ENCODE results near the gene PLEKHG3.

- TF ChIP-seq, protein P1, sequence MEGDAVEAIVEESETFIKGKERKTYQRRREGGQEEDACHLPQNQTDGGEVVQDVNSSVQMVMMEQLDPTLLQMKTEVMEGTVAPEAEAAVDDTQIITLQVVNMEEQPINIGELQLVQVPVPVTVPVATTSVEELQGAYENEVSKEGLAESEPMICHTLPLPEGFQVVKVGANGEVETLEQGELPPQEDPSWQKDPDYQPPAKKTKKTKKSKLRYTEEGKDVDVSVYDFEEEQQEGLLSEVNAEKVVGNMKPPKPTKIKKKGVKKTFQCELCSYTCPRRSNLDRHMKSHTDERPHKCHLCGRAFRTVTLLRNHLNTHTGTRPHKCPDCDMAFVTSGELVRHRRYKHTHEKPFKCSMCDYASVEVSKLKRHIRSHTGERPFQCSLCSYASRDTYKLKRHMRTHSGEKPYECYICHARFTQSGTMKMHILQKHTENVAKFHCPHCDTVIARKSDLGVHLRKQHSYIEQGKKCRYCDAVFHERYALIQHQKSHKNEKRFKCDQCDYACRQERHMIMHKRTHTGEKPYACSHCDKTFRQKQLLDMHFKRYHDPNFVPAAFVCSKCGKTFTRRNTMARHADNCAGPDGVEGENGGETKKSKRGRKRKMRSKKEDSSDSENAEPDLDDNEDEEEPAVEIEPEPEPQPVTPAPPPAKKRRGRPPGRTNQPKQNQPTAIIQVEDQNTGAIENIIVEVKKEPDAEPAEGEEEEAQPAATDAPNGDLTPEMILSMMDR (conservative IDR thresholded peaks at IDR 0.05; ENCODE audit: low read depth in 2 of 2) = no peak
- TF ChIP-seq POLR2AphosphoS5 (IDR thresholded peaks at IDR 0.05; ENCODE audit: low read depth) = no peak
- TF ChIP-seq EZH2 (IDR thresholded peaks at IDR 0.05; ENCODE audit: low read depth, unreplicated experiment) = no peak
- TF ChIP-seq EZH2phosphoT487 (IDR thresholded peaks at IDR 0.05; ENCODE audit: unreplicated experiment) = no peak
- no peak for TF ChIP-seq REST (IDR thresholded peaks at IDR 0.05; ENCODE audit: unreplicated experiment)
- TF ChIP-seq, protein P2, sequence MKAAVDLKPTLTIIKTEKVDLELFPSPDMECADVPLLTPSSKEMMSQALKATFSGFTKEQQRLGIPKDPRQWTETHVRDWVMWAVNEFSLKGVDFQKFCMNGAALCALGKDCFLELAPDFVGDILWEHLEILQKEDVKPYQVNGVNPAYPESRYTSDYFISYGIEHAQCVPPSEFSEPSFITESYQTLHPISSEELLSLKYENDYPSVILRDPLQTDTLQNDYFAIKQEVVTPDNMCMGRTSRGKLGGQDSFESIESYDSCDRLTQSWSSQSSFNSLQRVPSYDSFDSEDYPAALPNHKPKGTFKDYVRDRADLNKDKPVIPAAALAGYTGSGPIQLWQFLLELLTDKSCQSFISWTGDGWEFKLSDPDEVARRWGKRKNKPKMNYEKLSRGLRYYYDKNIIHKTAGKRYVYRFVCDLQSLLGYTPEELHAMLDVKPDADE (IDR thresholded peaks at IDR 0.05) = no peak
- TF ChIP-seq ZNF114 (CRISPR knock-in tag; IDR thresholded peaks at IDR 0.05) = no peak
- TF ChIP-seq JUNB (IDR thresholded peaks at IDR 0.05; ENCODE audit: unreplicated experiment) = no peak
- TF ChIP-seq CREB1 (CRISPR knock-in tag; IDR thresholded peaks at IDR 0.05; ENCODE audit: low read depth) = no peak
- no peak for TF ChIP-seq NANOG (IDR thresholded peaks at IDR 0.05; ENCODE audit: borderline replicate concordance)
- TF ChIP-seq STAT1 (IDR thresholded peaks at IDR 0.05; ENCODE audit: unreplicated experiment) = no peak
- TF ChIP-seq, protein P3, sequence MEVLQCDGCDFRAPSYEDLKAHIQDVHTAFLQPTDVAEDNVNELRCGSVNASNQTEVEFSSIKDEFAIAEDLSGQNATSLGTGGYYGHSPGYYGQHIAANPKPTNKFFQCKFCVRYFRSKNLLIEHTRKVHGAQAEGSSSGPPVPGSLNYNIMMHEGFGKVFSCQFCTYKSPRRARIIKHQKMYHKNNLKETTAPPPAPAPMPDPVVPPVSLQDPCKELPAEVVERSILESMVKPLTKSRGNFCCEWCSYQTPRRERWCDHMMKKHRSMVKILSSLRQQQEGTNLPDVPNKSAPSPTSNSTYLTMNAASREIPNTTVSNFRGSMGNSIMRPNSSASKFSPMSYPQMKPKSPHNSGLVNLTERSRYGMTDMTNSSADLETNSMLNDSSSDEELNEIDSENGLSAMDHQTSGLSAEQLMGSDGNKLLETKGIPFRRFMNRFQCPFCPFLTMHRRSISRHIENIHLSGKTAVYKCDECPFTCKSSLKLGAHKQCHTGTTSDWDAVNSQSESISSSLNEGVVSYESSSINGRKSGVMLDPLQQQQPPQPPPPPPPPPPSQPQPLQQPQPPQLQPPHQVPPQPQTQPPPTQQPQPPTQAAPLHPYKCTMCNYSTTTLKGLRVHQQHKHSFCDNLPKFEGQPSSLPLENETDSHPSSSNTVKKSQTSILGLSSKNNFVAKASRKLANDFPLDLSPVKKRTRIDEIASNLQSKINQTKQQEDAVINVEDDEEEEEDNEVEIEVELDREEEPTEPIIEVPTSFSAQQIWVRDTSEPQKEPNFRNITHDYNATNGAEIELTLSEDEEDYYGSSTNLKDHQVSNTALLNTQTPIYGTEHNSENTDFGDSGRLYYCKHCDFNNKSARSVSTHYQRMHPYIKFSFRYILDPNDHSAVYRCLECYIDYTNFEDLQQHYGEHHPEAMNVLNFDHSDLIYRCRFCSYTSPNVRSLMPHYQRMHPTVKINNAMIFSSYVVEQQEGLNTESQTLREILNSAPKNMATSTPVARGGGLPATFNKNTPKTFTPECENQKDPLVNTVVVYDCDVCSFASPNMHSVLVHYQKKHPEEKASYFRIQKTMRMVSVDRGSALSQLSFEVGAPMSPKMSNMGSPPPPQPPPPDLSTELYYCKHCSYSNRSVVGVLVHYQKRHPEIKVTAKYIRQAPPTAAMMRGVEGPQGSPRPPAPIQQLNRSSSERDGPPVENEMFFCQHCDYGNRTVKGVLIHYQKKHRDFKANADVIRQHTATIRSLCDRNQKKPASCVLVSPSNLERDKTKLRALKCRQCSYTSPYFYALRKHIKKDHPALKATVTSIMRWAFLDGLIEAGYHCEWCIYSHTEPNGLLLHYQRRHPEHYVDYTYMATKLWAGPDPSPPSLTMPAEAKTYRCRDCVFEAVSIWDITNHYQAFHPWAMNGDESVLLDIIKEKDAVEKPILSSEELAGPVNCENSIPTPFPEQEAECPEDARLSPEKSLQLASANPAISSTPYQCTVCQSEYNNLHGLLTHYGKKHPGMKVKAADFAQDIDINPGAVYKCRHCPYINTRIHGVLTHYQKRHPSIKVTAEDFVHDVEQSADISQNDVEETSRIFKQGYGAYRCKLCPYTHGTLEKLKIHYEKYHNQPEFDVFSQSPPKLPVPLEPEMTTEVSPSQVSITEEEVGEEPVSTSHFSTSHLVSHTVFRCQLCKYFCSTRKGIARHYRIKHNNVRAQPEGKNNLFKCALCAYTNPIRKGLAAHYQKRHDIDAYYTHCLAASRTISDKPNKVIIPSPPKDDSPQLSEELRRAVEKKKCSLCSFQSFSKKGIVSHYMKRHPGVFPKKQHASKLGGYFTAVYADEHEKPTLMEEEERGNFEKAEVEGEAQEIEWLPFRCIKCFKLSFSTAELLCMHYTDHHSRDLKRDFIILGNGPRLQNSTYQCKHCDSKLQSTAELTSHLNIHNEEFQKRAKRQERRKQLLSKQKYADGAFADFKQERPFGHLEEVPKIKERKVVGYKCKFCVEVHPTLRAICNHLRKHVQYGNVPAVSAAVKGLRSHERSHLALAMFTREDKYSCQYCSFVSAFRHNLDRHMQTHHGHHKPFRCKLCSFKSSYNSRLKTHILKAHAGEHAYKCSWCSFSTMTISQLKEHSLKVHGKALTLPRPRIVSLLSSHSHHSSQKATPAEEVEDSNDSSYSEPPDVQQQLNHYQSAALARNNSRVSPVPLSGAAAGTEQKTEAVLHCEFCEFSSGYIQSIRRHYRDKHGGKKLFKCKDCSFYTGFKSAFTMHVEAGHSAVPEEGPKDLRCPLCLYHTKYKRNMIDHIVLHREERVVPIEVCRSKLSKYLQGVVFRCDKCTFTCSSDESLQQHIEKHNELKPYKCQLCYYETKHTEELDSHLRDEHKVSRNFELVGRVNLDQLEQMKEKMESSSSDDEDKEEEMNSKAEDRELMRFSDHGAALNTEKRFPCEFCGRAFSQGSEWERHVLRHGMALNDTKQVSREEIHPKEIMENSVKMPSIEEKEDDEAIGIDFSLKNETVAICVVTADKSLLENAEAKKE (CRISPR knock-in tag; IDR thresholded peaks at IDR 0.05) = no peak
- TF ChIP-seq ZNF331 (CRISPR knock-in tag; IDR thresholded peaks at IDR 0.05; ENCODE audit: low read depth) = no peak
These were observed 18.7 kb downstream of the PLEKHG3 start for GRCh38 chr14:64722842-64723447.
